Keratinocyte (primary cell): ENCODE measurements around the gene BCAS1.

Source experiments
- CTCF ChIP-seq, 3 experiments: IDR thresholded peaks in 1 of 3; conservative IDR thresholded peaks in 1 of 3; optimal IDR thresholded peaks in 1 of 3; 2 replicates in 2 of 3; 3 replicates in 1 of 3; pipeline versions ENCODE3 to v1.5.1; 2011; ENCODE audit warnings: low read length in 3 of 3, mild to moderate bottlenecking in 3 of 3, moderate library complexity in 2 of 3, control low read depth in 1 of 3, inconsistent platforms in 1 of 3; ENCODE audit not compliant: insufficient read depth in 2 of 3; ENCODE audit errors: extremely low read depth in 1 of 3
- EZH2 ChIP-seq: IDR thresholded peaks from one replicate; pipeline ENCODE4 v1.6.1; 2012; ENCODE audit warnings: inconsistent platforms, mild to moderate bottlenecking, low read length, moderate library complexity

DNA sequence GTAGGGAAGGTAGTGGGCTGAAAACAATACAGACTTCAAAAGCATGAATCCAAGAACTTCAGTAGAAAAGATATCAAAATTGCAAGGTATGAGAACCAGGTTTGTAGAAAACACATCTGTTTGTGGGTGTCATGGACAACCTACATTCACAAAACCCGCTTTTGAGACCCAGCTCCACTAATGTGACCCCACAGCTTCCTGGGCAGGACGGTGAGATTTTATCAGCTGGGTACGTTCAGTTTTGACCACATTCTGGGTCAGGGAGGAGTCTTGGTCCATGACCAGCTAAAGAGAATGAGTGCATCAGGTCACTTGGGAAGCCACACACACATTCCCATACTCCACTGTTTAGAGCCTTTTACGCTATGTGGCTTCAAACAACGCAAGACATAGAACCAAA lies 77.1 kb downstream of the BCAS1 start:
- no peak for TF ChIP-seq CTCF (optimal IDR thresholded peaks at IDR 0.05 in 1 of 3, IDR thresholded peaks at IDR 0.05 in 1 of 3, conservative IDR thresholded peaks at IDR 0.05 in 1 of 3; ENCODE audit: extremely low read depth in 1 of 3, insufficient read depth in 2 of 3, low read length in 3 of 3)
- no peak for TF ChIP-seq EZH2
